Sigmoid colon (tissue), 4 donors: ENCODE results near the gene HTRA2.

Source experiments
- CTCF ChIP-seq, 4 experiments: fragments of 450-650 bp in 3 of 4; fragments of 200-600 bp in 1 of 4; IDR thresholded peaks; one replicate each; pipeline ENCODE4 v1.5.1; 2016 to 2019; ENCODE audit warnings: antibody characterized with exemption in 4 of 4, mild to moderate bottlenecking in 3 of 4, moderate library complexity in 2 of 4
- EP300 ChIP-seq, 4 donors: sonication (generic); formaldehyde crosslinking; IDR thresholded peaks; one replicate each; pipeline ENCODE4 v1.6.1; 2017; ENCODE audit warnings: antibody characterized with exemption in 4 of 4

- TF ChIP-seq CTCF (IDR thresholded peaks at IDR 0.05) (no peak), EP300 (IDR thresholded peaks at IDR 0.05) (no peak)
Observed at GRCh38 chr2:74556159-74556558, 26.4 kb downstream of the HTRA2 start.
